Left ventricle myocardium superior (tissue), 1 donor: Measurements from ENCODE around the gene TRDMT1. TPM values are rescaled to one million over a fixed set of nuclear protein-coding genes. Genes with fewer than 3 reads are reported as not detected.
"Not testable (repeated sequence)": the region's sequence is repeated elsewhere in the genome, so short reads cannot be mapped to it uniquely, and the experiment has no call there.

Experiments used
- ATAC-seq: fragments of 200-7000 bp; cut with Tn5 transposase; one replicate; pipeline ENCODE4 v1.9.1; 2020; ENCODE audit warnings: mild to moderate bottlenecking, moderate library complexity
- DNase-seq: peaks from one replicate; pipeline ENCODE4 v3.0.0-alpha.2; 2020
- intact Hi-C: fragments of 100-400 bp; cut with micrococcal nuclease; formaldehyde crosslinking; loops from one replicate; pipeline ENCODE4 v1.11.0; 2022
- total RNA-seq: library from RNA; stranded (reverse); fragmentation: NEBNext Ultra II Directional; extraction: Animal tissue kit (Norgen Biotek cat#: 25700); gene quantifications from one replicate; pipeline ENCODE4 v1.2.1, GENCODE V29; 2021
- donor health status: DM: no; HTN: yes; CAD: no; lungs with severe emphysema.

Gene TRDMT1
- total RNA-seq, 1 donor from 2014 or later = 3.8 TPM

GRCh38 chr10:17115683-17116082, 85.8 kb downstream of the TRDMT1 start:
- intact Hi-C loops = no loop called here
- no peak for ATAC-seq
- DNase-seq = no peak

- DNase-seq, intact Hi-C loops, ATAC-seq: not testable (repeated sequence)
Observed at GRCh38 chr10:17114878-17115444, 86.5 kb downstream of the TRDMT1 start.

- peak; percentile 34 for ATAC-seq
- DNase-seq = peak; percentile 38
- intact Hi-C loops = no loop called here
Observed at GRCh38 chr10:17113889-17114540, 87.5 kb downstream of the TRDMT1 start.

GRCh38 chr10:17113346-17113745, 88.1 kb downstream of the TRDMT1 start:
- no peak for DNase-seq
- intact Hi-C loops = no loop called here
- ATAC-seq = no peak

GRCh38 chr10:17112566-17112965, 88.9 kb downstream of the TRDMT1 start:
- ATAC-seq (no peak), DNase-seq (no peak)
- intact Hi-C loops = no loop called here

GRCh38 chr10:17109475-17110207, 91.8 kb downstream of the TRDMT1 start:
- DNase-seq = no peak
- ATAC-seq = no peak
- intact Hi-C loops = no loop called here

- intact Hi-C loops = no loop called here
- no peak for ATAC-seq
- DNase-seq = no peak
Observed at GRCh38 chr10:17109046-17109445, 92.4 kb downstream of the TRDMT1 start.

- intact Hi-C loops = no loop called here
- no peak for DNase-seq
- ATAC-seq = no peak
Observed at GRCh38 chr10:17106991-17107390, 94.5 kb downstream of the TRDMT1 start.

GRCh38 chr10:17101910-17102266, 99.6 kb downstream of the TRDMT1 start:
- DNase-seq = no peak
- no peak for ATAC-seq
- intact Hi-C loops = no loop called here

GRCh38 chr10:17101257-17101909, 100.1 kb downstream of the TRDMT1 start:
- intact Hi-C loops = no loop called here
- DNase-seq (no peak), ATAC-seq (no peak)

- DNase-seq (no peak), ATAC-seq (no peak)
- intact Hi-C loops = no loop called here
Observed at GRCh38 chr10:17100586-17100985, 100.9 kb downstream of the TRDMT1 start.

- intact Hi-C loops = no loop called here
- ATAC-seq = no peak
- no peak for DNase-seq
Observed at GRCh38 chr10:17098012-17098411, 103.5 kb downstream of the TRDMT1 start.

Other genes with a start within 250 kb of the TRDMT1 start
- gene CUBN, start 71.9 kb downstream of the TRDMT1 start, total RNA-seq = 0.77 TPM
- gene VIM, start 26.6 kb upstream of the TRDMT1 start, total RNA-seq = 329 TPM